A673 (cell line): ENCODE measurements around the gene XAF1. TPM values are rescaled to one million over a fixed set of nuclear protein-coding genes. Genes with fewer than 3 reads are reported as not detected.

Source experiments
- total RNA-seq: library from RNA; stranded (reverse); gene quantifications from 2 replicates; pipeline ENCODE4 v1.2.3, GENCODE V29; 2021

XAF1 gene
- total RNA-seq, 1 experiment from 2014 or later, result not detected

Other genes starting within 250 kb of the XAF1 start
- gene PITPNM3, start 199.5 kb upstream of the XAF1 start, total RNA-seq, result 0.71 and 1.9 TPM in 2 replicates
- gene KIAA0753, start 115.3 kb upstream of the XAF1 start, total RNA-seq, result 41.2 and 42.8 TPM in 2 replicates
- gene TXNDC17, start 115.0 kb upstream of the XAF1 start, total RNA-seq, result 140 and 147 TPM in 2 replicates
- 27.9 and 28.0 TPM in 2 replicates for gene MED31, start 104.4 kb upstream of the XAF1 start, total RNA-seq
- 3.1 and 3.3 TPM in 2 replicates for gene C17orf100, start 104.3 kb upstream of the XAF1 start, total RNA-seq
- gene SLC13A5, start 42.7 kb upstream of the XAF1 start, total RNA-seq, result not detected in 2 replicates
- not detected in 2 replicates for gene FBXO39, start 20.2 kb downstream of the XAF1 start, total RNA-seq
- not detected in 2 replicates for gene TEKT1, start 75.7 kb downstream of the XAF1 start, total RNA-seq
- gene ALOX12, start 240.0 kb downstream of the XAF1 start, total RNA-seq, result not detected in 2 replicates